Measurements from ENCODE around the gene STAU1. TPM values are rescaled to one million over a fixed set of nuclear protein-coding genes. Genes with fewer than 3 reads are reported as not detected.

The STAU1 gene
- total and polyA plus RNA-seq, 2 experiments from 2014 or later: 62.6 to 70.1 TPM

DNA sequence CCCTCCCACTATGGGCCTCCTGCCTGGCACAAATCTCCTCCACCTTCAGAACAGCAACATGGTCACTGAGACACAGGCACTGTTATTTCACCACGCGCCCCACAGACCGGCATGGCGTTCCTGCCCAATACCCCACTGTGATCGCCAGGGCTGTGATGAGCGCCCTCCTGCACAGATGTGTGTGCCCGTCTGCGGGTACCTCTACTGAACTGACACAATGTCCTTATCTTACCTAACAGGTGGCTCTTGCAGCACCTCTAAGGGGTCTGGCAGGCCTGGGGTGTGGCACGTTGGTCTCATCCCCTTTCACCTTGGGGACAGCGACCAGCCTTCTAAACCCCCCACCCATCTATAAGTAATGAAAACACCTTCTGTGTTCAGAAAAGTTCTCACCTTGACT is 64.2 kb downstream of the STAU1 start:
- Histone ChIP-seq H3K9me3 (ENCODE audit: low read depth) (no peaks in the 10 kb centered on the region), H3K4me3 (no peak overlapping the region), H3K4me1 (ENCODE audit: low read depth) (no peaks in the 10 kb centered on the region), H3K36me3 (peaks cover 43% of the 10 kb centered on the region), H3K27ac (no peak overlapping the region), H3K27me3 (no peaks in the 10 kb centered on the region)
- no peak for DNase-seq (ENCODE audit: low read depth in 1 of 2, low spot score in 1 of 2)
- TF ChIP-seq, protein P1, sequence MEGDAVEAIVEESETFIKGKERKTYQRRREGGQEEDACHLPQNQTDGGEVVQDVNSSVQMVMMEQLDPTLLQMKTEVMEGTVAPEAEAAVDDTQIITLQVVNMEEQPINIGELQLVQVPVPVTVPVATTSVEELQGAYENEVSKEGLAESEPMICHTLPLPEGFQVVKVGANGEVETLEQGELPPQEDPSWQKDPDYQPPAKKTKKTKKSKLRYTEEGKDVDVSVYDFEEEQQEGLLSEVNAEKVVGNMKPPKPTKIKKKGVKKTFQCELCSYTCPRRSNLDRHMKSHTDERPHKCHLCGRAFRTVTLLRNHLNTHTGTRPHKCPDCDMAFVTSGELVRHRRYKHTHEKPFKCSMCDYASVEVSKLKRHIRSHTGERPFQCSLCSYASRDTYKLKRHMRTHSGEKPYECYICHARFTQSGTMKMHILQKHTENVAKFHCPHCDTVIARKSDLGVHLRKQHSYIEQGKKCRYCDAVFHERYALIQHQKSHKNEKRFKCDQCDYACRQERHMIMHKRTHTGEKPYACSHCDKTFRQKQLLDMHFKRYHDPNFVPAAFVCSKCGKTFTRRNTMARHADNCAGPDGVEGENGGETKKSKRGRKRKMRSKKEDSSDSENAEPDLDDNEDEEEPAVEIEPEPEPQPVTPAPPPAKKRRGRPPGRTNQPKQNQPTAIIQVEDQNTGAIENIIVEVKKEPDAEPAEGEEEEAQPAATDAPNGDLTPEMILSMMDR (IDR thresholded peaks at IDR 0.05; ENCODE audit: low read depth, low read length): no peak

DNA sequence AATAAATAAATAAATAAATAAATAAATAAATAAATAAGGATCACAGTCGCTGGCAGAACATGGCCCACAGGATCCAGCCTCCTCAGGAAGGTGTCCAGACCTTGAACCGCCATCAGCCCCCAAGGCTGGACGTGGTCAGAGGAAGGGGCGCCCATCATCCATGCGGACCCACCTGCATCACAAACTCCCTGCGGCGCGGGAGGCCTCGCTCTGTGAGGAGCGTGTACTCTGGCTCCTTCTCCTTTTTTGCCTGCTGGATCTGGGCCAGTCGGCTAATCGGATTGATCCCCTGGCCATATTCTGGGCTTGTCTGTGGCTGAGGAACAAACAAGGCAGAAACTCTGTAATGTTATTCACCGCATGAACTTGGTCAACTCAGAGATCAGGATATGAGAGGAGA is 65.2 kb downstream of the STAU1 start:
- Histone ChIP-seq H3K4me1 (ENCODE audit: low read depth) (no peaks in the 10 kb centered on the region), H3K9me3 (ENCODE audit: low read depth) (no peaks in the 10 kb centered on the region), H3K27me3 (no peaks in the 10 kb centered on the region), H3K27ac (no peak overlapping the region), H3K36me3 (peaks cover 53% of the 10 kb centered on the region), H3K4me3 (no peak overlapping the region)
- DNase-seq (ENCODE audit: low read depth in 1 of 2, low spot score in 1 of 2): no peak
- TF ChIP-seq, protein P1 (IDR thresholded peaks at IDR 0.05; ENCODE audit: low read depth, low read length): no peak

DNA sequence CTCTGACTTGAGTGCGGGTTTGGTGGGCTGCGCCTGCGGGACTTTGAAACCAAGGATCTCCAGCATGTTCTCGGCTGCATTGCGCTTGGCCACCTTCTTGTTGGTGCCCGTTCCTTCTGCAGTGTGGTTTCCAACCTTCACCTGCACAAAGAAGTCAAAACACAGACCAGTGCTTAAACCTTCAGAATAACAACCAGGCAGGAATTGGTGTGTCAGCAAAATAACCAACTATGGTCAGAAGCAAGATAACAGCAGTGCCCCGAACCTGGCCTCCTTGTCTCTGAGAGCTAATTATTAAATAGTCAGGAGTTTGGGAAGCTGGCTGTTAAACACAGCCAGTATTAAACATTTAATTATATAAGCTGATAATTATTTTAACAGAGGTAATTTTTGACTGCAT is 68.1 kb downstream of the STAU1 start:
- Histone ChIP-seq H3K4me1 (ENCODE audit: low read depth) (no peaks in the 10 kb centered on the region), H3K27me3 (no peaks in the 10 kb centered on the region), H3K9me3 (ENCODE audit: low read depth) (no peaks in the 10 kb centered on the region), H3K27ac (peak overlapping the region; percentile 62), H3K36me3 (peaks cover 71% of the 10 kb centered on the region), H3K4me3 (no peak overlapping the region)
- TF ChIP-seq, protein P1 (IDR thresholded peaks at IDR 0.05; ENCODE audit: low read depth, low read length): no peak
- no peak for DNase-seq (ENCODE audit: low read depth in 1 of 2, low spot score in 1 of 2)

DNA sequence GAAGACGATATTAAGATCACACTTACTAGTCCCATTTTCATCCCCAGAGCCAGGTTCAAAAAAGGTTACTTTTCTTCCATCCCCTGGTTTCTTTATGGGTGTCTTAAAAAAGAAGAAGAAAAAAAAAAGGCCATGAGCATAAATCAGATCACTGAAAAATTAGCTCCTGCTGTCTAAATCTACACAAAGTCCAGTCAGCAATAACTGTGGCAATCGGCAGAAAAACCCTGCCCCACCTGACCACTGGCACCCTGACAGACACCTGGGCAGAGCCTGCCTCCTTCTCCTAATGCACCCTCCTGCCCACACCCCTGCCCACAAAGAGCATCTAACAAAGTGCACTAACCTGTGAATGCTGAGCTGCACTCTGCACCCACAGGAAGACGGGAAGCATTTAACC is 69.8 kb downstream of the STAU1 start:
- TF ChIP-seq, protein P1 (IDR thresholded peaks at IDR 0.05; ENCODE audit: low read depth, low read length): no peak
- Histone ChIP-seq H3K27ac (no peak overlapping the region), H3K27me3 (no peaks in the 10 kb centered on the region), H3K4me1 (ENCODE audit: low read depth) (no peaks in the 10 kb centered on the region), H3K4me3 (no peak overlapping the region), H3K9me3 (ENCODE audit: low read depth) (no peaks in the 10 kb centered on the region), H3K36me3 (peaks cover 77% of the 10 kb centered on the region)
- no peak for DNase-seq (ENCODE audit: low read depth in 1 of 2, low spot score in 1 of 2)

DNA sequence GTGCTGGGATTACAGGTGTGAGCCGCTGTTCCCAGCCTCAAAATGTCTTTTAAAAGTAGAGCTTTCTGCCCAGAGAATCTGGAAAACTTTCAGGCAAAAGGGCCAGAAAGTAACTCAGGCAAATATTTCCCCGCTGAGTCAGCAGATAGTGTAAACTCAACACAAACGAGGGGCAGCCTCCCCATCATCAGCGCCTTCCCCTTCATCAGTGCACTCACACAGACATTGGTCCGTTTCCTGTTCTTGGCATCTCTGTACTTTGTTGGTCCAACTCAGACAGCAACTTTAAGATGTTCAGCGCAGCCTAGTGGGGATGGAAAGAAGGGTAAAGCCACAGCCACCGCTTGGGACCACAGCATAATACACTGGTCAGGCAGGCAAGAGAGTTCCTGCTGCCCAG is 72.6 kb downstream of the STAU1 start:
- Histone ChIP-seq H3K27me3 (no peaks in the 10 kb centered on the region), H3K27ac (no peak overlapping the region), H3K4me3 (no peak overlapping the region), H3K4me1 (ENCODE audit: low read depth) (no peaks in the 10 kb centered on the region), H3K36me3 (peaks cover 72% of the 10 kb centered on the region), H3K9me3 (ENCODE audit: low read depth) (no peaks in the 10 kb centered on the region)
- TF ChIP-seq, protein P1 (IDR thresholded peaks at IDR 0.05; ENCODE audit: low read depth, low read length): no peak
- DNase-seq (ENCODE audit: low read depth in 1 of 2, low spot score in 1 of 2): peak in 1 of 2 donors; percentile 71

All from cardiac muscle cell (in vitro differentiated cells and primary cell).